Central memory CD8-positive, alpha-beta T cell (primary cell): ENCODE measurements around the gene ALG5.

Experiments
- ATAC-seq: fragments of 150-1000 bp; cut with Tn5 transposase; replicated peaks from 2 replicates; pipeline ENCODE4 v1.10.0; 2022; ENCODE audit warnings: mild to moderate bottlenecking, moderate FRiP score, moderate number of reproducible peaks; ENCODE audit not compliant: poor library complexity, severe bottlenecking; ENCODE audit errors: extremely low read depth
- DNase-seq, 2 donors: peaks; one replicate each; pipeline ENCODE4 v3.0.0; 2021; ENCODE audit warnings: low spot score in 2 of 2
- H3K27ac Mint-ChIP-seq: one replicate; pipeline ENCODE4 v1.8.0; 2022; ENCODE audit warnings: low read depth, mild to moderate bottlenecking, moderate library complexity, mixed read lengths
- H3K27me3 Mint-ChIP-seq: one replicate; pipeline ENCODE4 v1.8.0; 2022; ENCODE audit warnings: mixed read lengths
- H3K36me3 Mint-ChIP-seq: one replicate; pipeline ENCODE4 v1.8.0; 2022; ENCODE audit warnings: mild to moderate bottlenecking, moderate library complexity, mixed read lengths; ENCODE audit not compliant: insufficient read depth
- H3K4me1 Mint-ChIP-seq: one replicate; pipeline ENCODE4 v1.8.0; 2022; ENCODE audit warnings: mixed read lengths
- H3K4me3 Mint-ChIP-seq: one replicate; pipeline ENCODE4 v1.8.0; 2022; ENCODE audit warnings: mild to moderate bottlenecking, moderate library complexity, mixed read lengths
- H3K9me3 Mint-ChIP-seq: one replicate; pipeline ENCODE4 v1.8.0; 2022; ENCODE audit warnings: mixed read lengths

The ALG5 gene

DNA sequence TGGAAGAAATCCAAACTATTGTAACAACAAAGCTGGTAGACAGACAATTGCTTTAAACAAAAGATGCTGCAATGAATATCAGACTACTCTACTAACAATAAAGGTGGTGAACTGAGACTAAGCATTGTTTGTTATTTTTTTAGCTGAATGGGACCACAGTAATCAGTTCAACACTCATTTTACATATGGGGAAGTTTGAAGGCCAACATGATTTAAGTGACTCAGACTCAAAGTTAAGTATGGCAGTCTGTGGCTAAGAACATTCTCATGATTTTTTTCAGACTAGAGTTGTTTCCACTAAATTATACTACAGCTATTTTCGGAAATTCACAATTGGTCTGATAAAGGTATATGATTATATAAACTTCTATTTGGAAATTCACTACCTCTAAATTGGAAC is 11.9 kb upstream of the ALG5 start:
- H3K27ac Mint-ChIP-seq = no peak overlapping the region
- ATAC-seq = no peak
- no peaks in the 10 kb centered on the region for H3K27me3 Mint-ChIP-seq
- H3K9me3 Mint-ChIP-seq = no peaks in the 10 kb centered on the region
- peaks cover 61% of the 10 kb centered on the region for H3K36me3 Mint-ChIP-seq
- no peak for DNase-seq
- no peak overlapping the region for H3K4me3 Mint-ChIP-seq
- H3K4me1 Mint-ChIP-seq = peaks cover 17% of the 10 kb centered on the region

DNA sequence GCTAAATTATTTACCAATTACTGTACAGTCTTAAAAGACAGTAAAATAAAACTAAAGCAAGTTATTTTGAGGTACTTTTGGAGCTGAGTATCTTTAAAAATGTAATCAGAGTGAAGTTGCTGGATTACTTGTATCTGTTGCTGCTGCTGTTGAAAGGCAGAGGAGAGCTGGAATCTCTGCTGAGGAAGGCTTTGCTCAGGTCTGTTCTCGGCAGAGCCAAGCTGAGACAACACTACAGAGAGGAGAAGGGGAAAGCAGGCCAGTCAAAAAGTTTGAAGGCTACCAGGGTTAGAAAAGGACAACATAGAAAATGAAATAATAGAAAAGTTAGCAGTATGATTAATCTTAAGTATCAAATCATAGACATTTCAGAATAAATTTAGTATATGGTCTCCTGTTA is 11.3 kb upstream of the ALG5 start:
- H3K9me3 Mint-ChIP-seq = no peaks in the 10 kb centered on the region
- H3K27me3 Mint-ChIP-seq = no peaks in the 10 kb centered on the region
- DNase-seq (no peak), ATAC-seq (no peak)
- H3K36me3 Mint-ChIP-seq = peaks cover 61% of the 10 kb centered on the region
- peaks cover 17% of the 10 kb centered on the region for H3K4me1 Mint-ChIP-seq
- H3K4me3 Mint-ChIP-seq = no peak overlapping the region
- no peak overlapping the region for H3K27ac Mint-ChIP-seq

DNA sequence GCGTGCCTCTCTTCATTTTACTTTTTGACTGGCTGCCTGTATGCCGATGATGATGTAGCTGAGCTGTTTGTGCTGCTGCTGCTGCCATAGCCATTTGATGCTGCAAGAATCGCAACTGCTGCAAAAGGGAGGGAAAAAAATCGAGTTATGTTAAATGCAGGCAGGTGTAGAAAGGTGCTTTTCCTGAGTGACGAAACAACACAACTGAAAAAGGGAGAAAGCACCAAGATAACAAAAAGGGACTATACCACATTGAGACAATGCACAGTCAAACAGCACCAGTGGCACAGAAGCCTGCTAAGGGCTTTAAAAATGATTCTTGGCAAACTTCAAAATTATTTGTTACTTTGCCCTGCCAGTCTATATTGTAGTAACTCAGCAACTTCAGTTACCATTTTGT is 10.6 kb upstream of the ALG5 start:
- ATAC-seq = no peak
- Mint-ChIP-seq H3K36me3 (peaks cover 57% of the 10 kb centered on the region), H3K4me1 (peaks cover 14% of the 10 kb centered on the region), H3K4me3 (no peak overlapping the region), H3K27me3 (no peaks in the 10 kb centered on the region), H3K9me3 (no peaks in the 10 kb centered on the region), H3K27ac (no peak overlapping the region)
- DNase-seq = no peak

DNA sequence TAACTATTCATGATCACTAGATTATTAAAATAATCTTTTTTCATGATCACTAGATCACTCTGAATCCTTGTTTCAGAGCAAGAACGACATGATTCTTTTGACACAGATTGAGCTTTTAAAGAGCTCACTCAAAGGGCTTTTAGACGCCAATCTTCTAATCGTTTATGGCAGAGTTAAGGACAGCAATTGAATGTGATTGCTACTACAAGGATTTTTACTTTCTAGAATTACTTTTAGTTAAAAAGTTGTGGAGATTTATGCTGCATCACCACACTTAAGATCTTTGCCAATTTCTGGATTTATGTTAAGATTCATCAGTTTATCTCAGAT is 2.7 kb upstream of the ALG5 start:
- H3K4me1 Mint-ChIP-seq = peaks cover 44% of the 10 kb centered on the region
- no peaks in the 10 kb centered on the region for H3K9me3 Mint-ChIP-seq
- peak overlapping the region; percentile 99 for H3K4me3 Mint-ChIP-seq
- H3K27ac Mint-ChIP-seq = peak overlapping the region; percentile 100
- ATAC-seq = no peak
- H3K27me3 Mint-ChIP-seq = no peaks in the 10 kb centered on the region
- H3K36me3 Mint-ChIP-seq = peaks cover 56% of the 10 kb centered on the region
- DNase-seq = no peak

DNA sequence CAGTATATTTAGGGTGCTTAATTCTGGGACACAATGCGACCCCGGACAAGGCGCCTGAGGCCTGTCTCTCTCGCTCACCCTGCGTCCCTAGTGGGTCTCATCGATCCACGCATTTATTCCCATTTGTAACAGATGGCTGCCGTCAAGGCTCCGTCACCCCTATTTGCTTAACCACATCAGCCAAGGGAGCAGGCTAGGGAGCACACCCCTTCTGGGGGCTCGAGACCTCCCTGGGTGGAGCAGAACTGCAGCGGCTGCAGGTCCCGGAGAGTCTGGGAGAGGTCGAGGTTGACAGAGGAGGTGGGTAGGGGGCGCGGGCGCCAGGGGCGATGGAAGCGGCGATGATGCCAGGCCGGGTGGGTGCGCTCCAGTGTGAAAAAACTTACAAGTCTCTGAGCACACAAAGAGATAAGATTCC is 507 bp downstream of the ALG5 start:
- H3K27ac Mint-ChIP-seq = peak overlapping the region; percentile 100
- ATAC-seq (no peak), DNase-seq (peak; percentile 14)
- peak overlapping the region; percentile 99 for H3K4me3 Mint-ChIP-seq
- peaks cover 55% of the 10 kb centered on the region for H3K36me3 Mint-ChIP-seq
- peaks cover 55% of the 10 kb centered on the region for H3K4me1 Mint-ChIP-seq
- H3K27me3 Mint-ChIP-seq = no peaks in the 10 kb centered on the region
- H3K9me3 Mint-ChIP-seq = no peaks in the 10 kb centered on the region

DNA sequence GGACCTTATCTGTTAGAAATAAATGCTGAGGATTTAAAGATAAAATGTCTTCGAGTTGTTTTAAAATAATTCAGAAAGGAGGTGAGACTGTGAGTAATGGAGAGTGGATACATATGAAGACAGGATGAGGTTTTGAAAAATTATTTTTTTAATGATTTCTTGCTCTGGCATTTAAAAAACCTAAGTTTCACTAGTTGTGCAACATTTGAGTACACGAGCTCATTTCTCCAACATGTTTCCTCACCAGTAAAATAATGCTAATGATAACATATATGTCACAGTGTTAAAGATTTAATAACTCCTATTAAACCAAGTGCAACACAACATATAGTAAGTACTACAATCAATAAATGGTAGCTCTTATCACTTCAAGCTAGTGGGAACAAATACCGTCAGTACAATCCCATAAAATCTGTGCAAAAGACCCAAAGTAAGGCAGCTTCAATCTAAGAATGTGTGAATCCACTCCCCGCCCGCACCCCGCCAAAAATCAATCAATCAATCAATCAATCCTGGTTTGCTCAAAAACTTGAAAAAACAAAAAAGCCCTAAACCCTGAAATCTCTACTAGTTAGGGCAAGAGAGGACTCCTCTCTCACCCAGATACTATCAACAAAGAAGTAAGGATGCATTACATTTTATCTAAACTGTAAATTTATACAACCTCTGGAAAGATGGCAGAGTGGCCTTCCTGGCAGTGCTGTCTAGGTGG is 1.3 kb downstream of the ALG5 start:
- H3K4me1 Mint-ChIP-seq = peaks cover 55% of the 10 kb centered on the region
- peak overlapping the region; percentile 99 for H3K4me3 Mint-ChIP-seq
- H3K27ac Mint-ChIP-seq = peak overlapping the region; percentile 100
- H3K36me3 Mint-ChIP-seq = peaks cover 54% of the 10 kb centered on the region
- ATAC-seq = no peak
- H3K9me3 Mint-ChIP-seq = no peaks in the 10 kb centered on the region
- DNase-seq = no peak
- no peaks in the 10 kb centered on the region for H3K27me3 Mint-ChIP-seq

DNA sequence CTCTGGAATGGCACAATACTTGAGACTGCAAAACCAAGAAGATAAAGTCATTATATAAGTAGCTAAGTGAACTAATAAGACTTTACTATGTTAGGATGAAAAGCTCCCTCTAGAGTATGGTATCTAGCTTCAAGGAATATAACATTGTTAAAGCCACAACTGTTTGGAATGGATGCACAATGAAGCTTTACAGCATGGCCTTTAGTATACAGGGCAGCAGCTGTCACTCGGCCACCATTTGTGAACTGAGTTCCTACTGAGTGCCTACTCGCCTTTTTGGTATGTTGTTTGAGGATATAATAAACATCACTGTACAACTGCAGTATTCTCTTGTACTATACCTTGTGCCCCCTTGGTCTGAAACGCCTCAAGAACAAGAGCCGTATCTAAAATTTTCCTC is 6.8 kb downstream of the ALG5 start:
- no peak overlapping the region for H3K27ac Mint-ChIP-seq
- H3K4me3 Mint-ChIP-seq = no peak overlapping the region
- peaks cover 16% of the 10 kb centered on the region for H3K4me1 Mint-ChIP-seq
- H3K9me3 Mint-ChIP-seq = no peaks in the 10 kb centered on the region
- H3K27me3 Mint-ChIP-seq = no peaks in the 10 kb centered on the region
- ATAC-seq (no peak), DNase-seq (no peak)
- peaks cover 46% of the 10 kb centered on the region for H3K36me3 Mint-ChIP-seq

DNA sequence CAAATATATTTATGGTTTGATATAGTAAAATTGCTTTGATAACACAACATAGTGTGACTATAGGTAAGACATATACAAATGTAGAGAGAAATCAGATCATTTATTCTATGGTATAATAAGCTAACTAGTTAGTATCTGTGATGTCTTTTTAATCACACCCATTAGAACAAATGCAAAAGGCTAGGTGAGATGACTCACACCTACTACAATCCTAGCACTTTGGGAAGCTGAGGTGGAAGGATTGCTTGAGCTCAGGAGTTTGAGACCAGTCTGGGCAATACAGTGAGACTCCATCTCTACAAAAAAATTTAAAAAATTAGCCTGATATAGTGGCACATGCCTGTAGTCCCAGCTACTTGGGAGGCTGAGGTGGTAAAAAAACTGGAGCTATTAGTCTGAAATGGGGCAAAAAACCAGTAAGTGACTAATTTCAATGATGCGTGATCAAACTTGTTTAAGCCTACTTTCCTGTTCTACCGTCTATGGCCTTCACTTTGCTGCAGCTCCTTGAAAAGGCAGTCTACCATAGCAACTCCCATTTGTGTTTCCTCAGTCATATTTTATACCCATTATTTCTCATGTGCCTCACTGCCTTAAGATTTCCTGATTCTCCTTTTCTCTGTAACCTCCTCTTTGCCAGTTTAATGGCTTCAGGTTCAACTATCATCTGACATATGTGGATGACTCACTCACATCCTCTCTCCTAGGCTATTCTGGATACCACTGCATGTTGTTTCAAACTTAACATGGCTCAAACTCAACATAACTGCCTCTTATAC is 12.5 kb downstream of the ALG5 start:
- Mint-ChIP-seq H3K9me3 (no peaks in the 10 kb centered on the region), H3K27ac (no peak overlapping the region), H3K4me1 (no peaks in the 10 kb centered on the region), H3K27me3 (no peaks in the 10 kb centered on the region), H3K36me3 (peaks cover 52% of the 10 kb centered on the region), H3K4me3 (no peak overlapping the region)
- DNase-seq (no peak), ATAC-seq (no peak)

DNA sequence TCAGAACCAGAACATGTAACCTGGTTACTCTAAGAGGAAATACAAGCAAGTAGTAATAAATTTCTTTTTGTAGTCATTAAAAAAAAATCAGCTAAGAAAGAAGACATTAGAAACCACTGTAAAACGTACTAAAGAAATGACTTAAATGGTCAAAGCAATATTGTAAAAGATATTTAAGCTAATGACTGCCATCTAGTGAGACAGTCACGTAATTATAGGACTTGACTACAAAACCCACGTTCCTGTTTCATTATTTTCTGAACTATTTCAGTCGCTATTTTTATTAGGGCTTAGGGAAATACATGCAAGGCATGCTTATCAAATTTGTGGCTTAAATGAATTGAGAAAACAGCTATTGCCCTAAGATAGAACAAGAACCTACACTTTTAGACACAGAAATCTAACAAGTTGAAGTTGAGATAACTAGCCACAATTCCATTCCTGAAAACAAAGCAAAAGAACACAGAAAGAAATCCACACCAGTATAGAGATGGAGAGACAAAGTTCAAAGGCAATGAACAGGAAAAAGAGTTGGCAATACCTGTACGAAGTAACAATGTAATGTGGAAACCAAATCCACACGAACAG is 17.9 kb downstream of the ALG5 start:
- DNase-seq (no peak), ATAC-seq (no peak)
- Mint-ChIP-seq H3K4me3 (no peak overlapping the region), H3K9me3 (no peaks in the 10 kb centered on the region), H3K27ac (peak overlapping the region; percentile 17), H3K4me1 (no peaks in the 10 kb centered on the region), H3K27me3 (no peaks in the 10 kb centered on the region), H3K36me3 (peaks cover 49% of the 10 kb centered on the region)

DNA sequence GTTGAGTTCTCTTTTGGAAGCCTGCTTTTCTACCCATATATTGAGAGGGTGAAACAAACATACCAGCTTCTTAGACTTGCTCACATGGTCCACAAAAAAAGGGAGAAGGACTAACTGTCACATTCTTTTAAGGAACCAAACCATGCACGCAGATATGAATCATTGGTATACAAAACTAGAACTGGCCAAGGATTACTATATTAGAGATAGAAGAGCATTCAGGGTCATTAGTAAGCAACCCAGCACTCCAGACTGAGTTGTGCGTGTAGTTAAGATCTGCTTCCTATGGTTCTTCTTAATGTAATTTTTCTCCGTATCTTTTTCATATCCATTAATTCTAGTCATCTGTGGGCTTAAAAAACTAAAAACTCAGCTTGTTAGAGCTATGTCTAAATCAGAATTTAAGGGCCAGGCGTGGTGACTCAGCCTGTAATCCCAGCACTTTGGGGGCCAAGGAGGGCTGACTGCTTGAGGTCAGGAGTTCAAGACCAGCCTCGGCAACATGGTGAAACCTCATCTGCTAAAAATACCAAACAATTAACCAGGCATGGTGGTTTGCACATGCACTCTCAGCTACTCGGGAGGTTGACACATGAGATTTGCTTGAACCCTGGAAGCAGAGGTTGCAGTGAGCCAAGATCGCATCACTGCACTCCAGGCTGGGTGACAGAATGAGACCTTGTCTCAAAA is 19.6 kb downstream of the ALG5 start:
- no peak for ATAC-seq
- no peak for DNase-seq
- Mint-ChIP-seq H3K4me1 (no peaks in the 10 kb centered on the region), H3K27ac (no peak overlapping the region), H3K9me3 (no peaks in the 10 kb centered on the region), H3K36me3 (peaks cover 39% of the 10 kb centered on the region), H3K4me3 (no peak overlapping the region), H3K27me3 (no peaks in the 10 kb centered on the region)

DNA sequence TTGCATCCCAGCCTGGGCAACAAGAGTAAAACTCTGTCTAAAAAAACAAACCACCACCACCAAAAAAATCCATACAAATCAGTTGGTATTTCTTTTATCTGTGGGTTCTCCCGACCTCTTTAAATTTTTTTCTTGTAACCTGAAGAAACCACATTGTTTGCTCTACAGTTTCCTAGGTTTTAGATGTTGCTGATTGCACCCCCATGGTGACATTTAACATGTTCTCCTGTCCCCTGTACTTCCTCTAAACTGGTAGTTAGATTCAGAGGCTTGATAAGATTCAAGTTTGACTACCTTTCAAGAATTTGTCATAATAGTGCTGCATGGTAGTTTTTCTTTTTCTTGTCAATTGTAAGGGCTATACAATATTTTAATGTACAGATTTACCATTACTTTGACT is 24.0 kb downstream of the ALG5 start:
- DNase-seq = no peak
- Mint-ChIP-seq H3K4me3 (no peak overlapping the region), H3K4me1 (no peaks in the 10 kb centered on the region), H3K27ac (no peak overlapping the region), H3K27me3 (no peaks in the 10 kb centered on the region), H3K9me3 (no peaks in the 10 kb centered on the region), H3K36me3 (peaks cover 38% of the 10 kb centered on the region)
- ATAC-seq = no peak

DNA sequence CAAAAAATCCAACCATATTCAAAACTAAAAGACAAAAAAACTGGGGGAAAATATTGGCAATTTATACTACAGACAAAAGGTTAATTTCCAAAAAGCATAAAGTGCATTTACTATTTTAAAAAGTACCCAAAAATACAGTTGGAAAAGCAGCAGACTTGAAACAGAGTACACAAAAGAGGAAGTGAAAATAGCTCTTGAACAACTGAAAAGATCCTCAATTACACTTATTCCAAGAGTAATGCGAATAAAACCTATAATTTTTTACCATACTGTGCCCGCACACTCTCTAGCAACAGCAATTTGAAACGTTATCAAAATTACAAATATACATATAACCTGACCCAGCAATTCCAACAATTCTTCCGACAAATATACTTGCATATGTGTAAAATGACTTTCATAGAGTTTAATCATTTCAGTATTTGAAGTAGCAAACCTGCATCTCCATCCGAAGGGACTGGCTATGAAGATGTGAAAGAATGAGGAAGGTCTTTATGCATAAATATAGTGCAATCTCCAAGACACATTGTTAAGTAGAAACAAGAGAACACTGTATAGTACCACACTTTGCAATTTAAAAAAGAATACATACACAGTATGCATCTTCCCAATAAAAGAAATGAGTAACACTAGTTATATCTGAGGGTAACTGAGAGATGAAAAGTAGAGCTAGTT is 25.4 kb downstream of the ALG5 start:
- Mint-ChIP-seq H3K9me3 (no peaks in the 10 kb centered on the region), H3K4me1 (no peaks in the 10 kb centered on the region), H3K27me3 (no peaks in the 10 kb centered on the region), H3K36me3 (peaks cover 37% of the 10 kb centered on the region), H3K27ac (no peak overlapping the region), H3K4me3 (no peak overlapping the region)
- ATAC-seq = no peak
- no peak for DNase-seq
